Right atrium auricular region (tissue), 2 donors: ENCODE measurements around the gene COG5. TPM values are rescaled to one million over a fixed set of nuclear protein-coding genes. Genes with fewer than 3 reads are reported as not detected.

ENCODE experiments used
- DNase-seq: peaks from one replicate; pipeline ENCODE4 v3.0.0-alpha.2; 2019; ENCODE audit warnings: low spot score
- H3K27ac ChIP-seq, 2 donors: fragments of 200-600 bp; sonication (generic); 1 replicate in 1 of 2; 2 replicates in 1 of 2; pipeline ENCODE4 v1.5.1; 2016 to 2019
- H3K27me3 ChIP-seq, 2 donors: fragments of 200-600 bp; sonication (generic); one replicate each; pipeline versions ENCODE4 v1.5.1 to v1.6.0; 2017 to 2019
- H3K36me3 ChIP-seq: fragments of 200-600 bp; sonication (generic); one replicate; pipeline ENCODE4 v1.5.1; 2016
- H3K4me1 ChIP-seq, 2 donors: fragments of 200-600 bp; sonication (generic); one replicate each; pipeline versions ENCODE4 v1.5.1 to v1.6.0; 2017 to 2019
- H3K4me3 ChIP-seq, 2 donors: fragments of 200-600 bp; sonication (generic); 1 replicate in 1 of 2; 2 replicates in 1 of 2; pipeline ENCODE4 v1.5.1; 2017 to 2019; ENCODE audit warnings: mild to moderate bottlenecking in 1 of 2, moderate library complexity in 1 of 2
- H3K9me3 ChIP-seq, 2 donors: fragments of 200-600 bp; sonication (generic); one replicate each; pipeline ENCODE4 v1.5.1; 2019
- CTCF ChIP-seq, 2 donors: fragments of 200-600 bp; sonication (generic); IDR thresholded peaks; one replicate each; pipeline ENCODE4 v1.5.1; 2019; ENCODE audit warnings: antibody characterized with exemption in 2 of 2
- total RNA-seq, 2 donors: library from RNA; depleted of rRNA; stranded (reverse); fragments of >200 nt; gene quantifications; one replicate each; pipeline ENCODE4 v1.1.0, GENCODE V29; 2016

The COG5 gene
- total RNA-seq, 2 donors from 2014 or later: 28.0 to 31.8 TPM

- no peak for TF ChIP-seq CTCF (IDR thresholded peaks at IDR 0.05)
- H3K9me3 ChIP-seq: no peaks in the 10 kb centered on the region
- no peak overlapping the region for H3K27ac ChIP-seq
- H3K27me3 ChIP-seq: no peaks in the 10 kb centered on the region
- no peak for DNase-seq
- no peaks in the 10 kb centered on the region for H3K36me3 ChIP-seq
- peaks cover 0 to 13% of the 10 kb centered on the region in 2 donors for H3K4me1 ChIP-seq
- H3K4me3 ChIP-seq: no peak overlapping the region
Measured at GRCh38 chr7:107390916-107391315, 172.8 kb downstream of the COG5 start.

GRCh38 chr7:107388604-107389003 is 175.1 kb downstream of the COG5 start:
- no peak for TF ChIP-seq CTCF (IDR thresholded peaks at IDR 0.05)
- Histone ChIP-seq H3K27ac (no peak overlapping the region), H3K27me3 (no peaks in the 10 kb centered on the region), H3K4me1 (peaks cover 0 to 13% of the 10 kb centered on the region in 2 donors), H3K36me3 (no peaks in the 10 kb centered on the region), H3K4me3 (no peak overlapping the region), H3K9me3 (no peaks in the 10 kb centered on the region)
- no peak for DNase-seq

GRCh38 chr7:107387573-107388219 is 176.0 kb downstream of the COG5 start:
- Histone ChIP-seq H3K27me3 (no peaks in the 10 kb centered on the region), H3K4me3 (no peak overlapping the region), H3K9me3 (no peaks in the 10 kb centered on the region), H3K4me1 (peaks cover 0 to 13% of the 10 kb centered on the region in 2 donors), H3K36me3 (no peaks in the 10 kb centered on the region), H3K27ac (peak overlapping the region; percentile 29 to 32)
- no peak for TF ChIP-seq CTCF (IDR thresholded peaks at IDR 0.05)
- no peak for DNase-seq

GRCh38 chr7:107387128-107387527 is 176.6 kb downstream of the COG5 start:
- Histone ChIP-seq H3K36me3 (no peaks in the 10 kb centered on the region), H3K27me3 (no peaks in the 10 kb centered on the region), H3K27ac (peak overlapping the region; percentile 29 to 32), H3K9me3 (no peaks in the 10 kb centered on the region), H3K4me1 (peaks cover 0 to 13% of the 10 kb centered on the region in 2 donors), H3K4me3 (no peak overlapping the region)
- DNase-seq: no peak
- no peak for TF ChIP-seq CTCF (IDR thresholded peaks at IDR 0.05)

GRCh38 chr7:107386548-107387102 is 177.1 kb downstream of the COG5 start:
- DNase-seq: no peak
- H3K4me1 ChIP-seq: peaks cover 0 to 13% of the 10 kb centered on the region in 2 donors
- no peak overlapping the region for H3K4me3 ChIP-seq
- no peaks in the 10 kb centered on the region for H3K27me3 ChIP-seq
- H3K9me3 ChIP-seq: no peaks in the 10 kb centered on the region
- H3K36me3 ChIP-seq: no peaks in the 10 kb centered on the region
- TF ChIP-seq CTCF (IDR thresholded peaks at IDR 0.05): no peak
- H3K27ac ChIP-seq: no peak overlapping the region
